Cerebellar nuclear complex (tissue), 1 donor: ENCODE data around the gene MCFD2.

Experiments used
- DNase-seq, 2 experiments: peaks; one replicate each; lab custom pipeline; 2025; lab: John Stamatoyannopoulos, UW

MCFD2 gene

GRCh38 chr2:46915281-46915810 lies at the start of gene MCFD2:
TSS of gene MCFD2 (minus strand) at chr2:46915806. CDS start at chr2:46909171, 6,635 bp downstream.
- DNase-seq = no peak

DNA sequence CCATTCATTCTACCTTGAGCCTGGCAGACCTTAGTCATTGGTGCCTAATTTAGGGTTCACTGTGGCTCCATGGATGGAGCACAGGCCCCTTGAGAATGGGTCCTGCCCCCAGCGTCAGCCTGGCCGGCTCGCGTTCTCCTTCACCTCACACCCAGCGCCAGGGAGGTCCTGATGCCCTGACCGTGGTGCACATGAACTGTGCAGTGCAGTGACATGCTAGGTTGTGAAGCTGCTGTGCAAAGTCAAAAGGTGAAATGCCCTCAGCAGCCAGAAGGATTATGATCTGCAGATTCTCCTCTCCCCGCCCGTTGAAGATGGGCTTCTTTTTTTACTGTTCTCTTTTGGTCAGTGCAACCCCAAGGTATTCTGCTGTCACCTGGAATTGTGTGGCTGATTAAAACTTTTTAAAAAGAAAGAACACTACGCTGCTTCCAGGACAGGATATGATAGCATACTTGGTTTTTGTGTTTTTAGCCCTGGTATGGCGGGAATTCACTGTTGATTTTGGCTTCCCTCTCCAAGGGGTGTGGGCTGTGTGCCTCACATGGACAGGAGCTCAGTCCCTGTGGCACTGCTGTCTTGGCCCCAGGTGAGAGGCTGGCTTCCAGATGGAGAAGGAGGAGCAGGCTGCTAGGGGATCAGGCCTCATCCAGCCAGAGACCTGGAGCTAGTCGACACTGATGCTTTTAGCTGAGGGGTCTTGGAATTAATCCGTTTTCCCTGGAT lies 49.4 kb upstream of the MCFD2 start:
- no peak for DNase-seq

DNA sequence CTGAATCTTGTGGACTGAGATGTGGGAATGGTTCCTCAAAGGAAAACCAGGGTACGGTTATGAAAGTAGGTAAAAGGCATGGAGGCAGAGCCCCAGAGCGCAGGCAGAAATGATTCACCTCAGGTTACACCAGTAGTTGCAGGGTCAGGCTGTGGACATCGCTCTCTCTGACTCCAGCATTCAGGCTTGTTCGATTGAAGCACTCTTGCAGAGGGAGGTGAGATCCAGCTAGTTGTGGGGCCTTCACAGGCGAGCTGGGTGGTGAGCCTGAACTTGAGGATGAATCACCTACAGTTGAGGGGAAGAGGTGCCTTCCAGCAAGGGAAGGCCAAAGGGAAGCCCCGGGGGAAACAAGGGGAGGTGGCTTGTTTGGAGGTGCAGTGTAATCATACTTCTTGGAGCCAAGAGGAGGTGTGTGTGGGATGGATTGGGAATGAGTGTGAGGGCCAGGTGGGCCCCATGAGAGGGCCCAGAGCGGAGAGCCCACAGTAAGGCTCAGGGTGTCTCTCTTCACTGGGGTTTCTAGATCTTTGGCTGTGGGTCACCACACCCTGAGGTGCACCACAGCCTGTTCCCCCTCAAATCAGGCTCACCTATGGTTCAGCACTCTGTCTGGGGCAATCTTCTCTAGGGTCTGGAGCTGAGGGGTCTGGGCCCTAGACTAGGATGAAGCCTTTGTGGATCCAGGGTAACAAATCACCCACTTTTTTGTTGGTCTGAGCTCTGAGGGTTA lies 48.5 kb upstream of the MCFD2 start:
- DNase-seq = no peak

GRCh38 chr2:46963210-46963609 lies 47.6 kb upstream of the MCFD2 start:
- no peak for DNase-seq

DNA sequence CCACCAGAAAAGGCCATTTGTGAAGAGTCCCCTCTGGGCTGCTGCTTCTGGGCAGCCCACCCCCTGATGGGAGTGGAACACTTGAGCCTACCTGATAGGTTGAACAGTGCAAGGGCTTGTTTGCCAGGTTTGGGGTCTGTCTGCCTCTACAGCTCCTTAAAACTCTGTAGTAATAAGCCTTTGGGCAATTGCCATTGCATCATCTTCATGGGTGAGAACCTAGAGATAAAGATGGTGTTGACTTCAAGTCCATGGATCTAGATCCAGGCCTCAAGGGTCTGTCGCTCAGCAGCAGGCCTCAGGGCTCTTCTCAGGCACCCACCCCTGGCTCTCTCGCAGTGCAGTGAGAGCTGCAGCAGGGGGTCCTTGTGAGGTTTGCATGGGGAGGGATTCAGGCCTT lies 47.1 kb upstream of the MCFD2 start:
- DNase-seq = no peak

DNA sequence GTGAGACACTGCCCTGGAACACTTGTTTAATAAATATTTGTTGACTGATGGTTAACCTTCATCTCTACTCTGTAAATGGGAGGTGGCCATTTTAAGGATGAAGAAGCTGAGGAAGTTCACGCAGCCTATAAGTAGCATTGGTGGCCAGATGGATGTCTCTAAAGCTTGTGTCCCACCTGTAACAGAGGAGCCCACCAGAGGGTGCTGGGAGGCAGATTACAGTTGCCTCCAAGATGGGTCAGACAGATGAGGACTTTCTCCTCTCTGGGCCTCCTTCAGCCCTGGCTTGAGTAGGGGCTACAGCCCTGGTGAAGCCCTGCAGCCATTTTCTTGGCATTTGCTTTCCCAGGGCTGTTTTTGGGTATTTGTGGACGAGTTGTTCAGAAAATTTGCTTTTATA lies 45.0 kb upstream of the MCFD2 start:
- no peak for DNase-seq

GRCh38 chr2:46958431-46959017 lies 42.9 kb upstream of the MCFD2 start:
- DNase-seq = no peak

DNA sequence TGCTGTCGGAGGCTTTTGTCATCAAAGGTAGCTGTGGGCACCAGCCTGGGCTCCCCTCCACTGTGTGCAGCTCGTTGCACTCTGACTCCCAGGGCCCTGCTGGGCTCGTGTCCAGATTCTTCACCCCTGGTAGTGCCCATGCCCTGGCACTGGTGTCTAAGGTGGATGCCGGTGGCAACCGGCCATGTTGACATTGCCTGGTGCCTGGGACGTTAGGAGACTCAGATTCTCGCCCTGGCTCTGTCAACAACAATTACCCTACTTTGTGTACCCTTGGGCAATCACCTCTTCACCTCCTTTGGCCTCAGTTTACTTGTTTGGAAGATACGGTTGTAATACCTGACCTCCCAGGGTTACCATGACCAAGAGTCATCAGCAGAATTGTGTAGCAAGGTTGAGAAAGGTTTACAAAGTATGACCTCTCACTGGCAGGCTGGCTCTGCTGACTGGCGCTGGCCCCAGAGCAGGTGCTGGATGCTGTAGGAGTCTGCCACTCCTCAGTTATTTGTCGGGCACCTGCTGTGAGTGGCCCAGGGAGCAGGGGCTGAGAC lies 41.5 kb upstream of the MCFD2 start:
- no peak for DNase-seq

DNA sequence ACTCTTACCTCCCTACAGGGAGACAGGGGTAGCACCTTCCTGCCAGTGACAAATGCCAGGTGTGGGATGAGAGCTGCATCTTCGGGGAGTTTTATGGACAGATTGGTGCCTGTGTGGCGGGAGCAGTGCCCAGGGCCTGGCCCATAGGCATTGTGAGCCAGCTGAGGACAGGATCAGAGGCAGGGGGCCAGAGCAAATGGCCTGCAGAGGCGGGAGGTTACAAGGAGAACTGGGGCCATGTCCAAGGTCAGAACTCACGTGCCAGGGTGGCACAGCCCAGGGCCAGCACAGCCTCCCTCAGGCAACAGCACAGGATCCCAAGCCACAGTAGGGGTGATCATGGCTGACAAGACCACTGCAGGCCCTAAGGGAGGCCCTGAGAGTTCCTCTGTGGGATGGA lies 40.2 kb upstream of the MCFD2 start:
- no peak for DNase-seq

- no peak for DNase-seq
These were observed 39.5 kb upstream of the MCFD2 start for GRCh38 chr2:46954951-46955571.

DNA sequence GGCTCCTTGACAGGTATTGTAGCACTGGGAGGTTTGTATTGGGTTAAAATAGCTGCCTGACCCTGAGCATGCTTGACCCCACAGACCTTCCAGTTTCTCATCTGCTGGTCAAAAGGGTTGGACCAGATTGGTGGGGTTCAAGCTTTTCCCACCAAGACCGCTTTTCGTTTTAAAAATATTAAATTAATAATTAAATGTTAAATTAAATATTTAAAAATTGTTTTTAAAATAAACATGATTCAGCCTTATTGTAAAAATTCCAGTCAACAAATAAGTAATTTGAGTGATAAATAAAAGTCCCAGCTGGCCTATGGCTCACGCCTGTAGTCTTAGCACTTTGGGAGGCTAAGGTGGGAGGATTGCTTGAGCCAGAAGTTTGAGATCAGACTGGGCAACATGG lies 36.6 kb upstream of the MCFD2 start:
- DNase-seq = no peak

GRCh38 chr2:46951290-46952064 lies 35.9 kb upstream of the MCFD2 start:
- no peak for DNase-seq

DNA sequence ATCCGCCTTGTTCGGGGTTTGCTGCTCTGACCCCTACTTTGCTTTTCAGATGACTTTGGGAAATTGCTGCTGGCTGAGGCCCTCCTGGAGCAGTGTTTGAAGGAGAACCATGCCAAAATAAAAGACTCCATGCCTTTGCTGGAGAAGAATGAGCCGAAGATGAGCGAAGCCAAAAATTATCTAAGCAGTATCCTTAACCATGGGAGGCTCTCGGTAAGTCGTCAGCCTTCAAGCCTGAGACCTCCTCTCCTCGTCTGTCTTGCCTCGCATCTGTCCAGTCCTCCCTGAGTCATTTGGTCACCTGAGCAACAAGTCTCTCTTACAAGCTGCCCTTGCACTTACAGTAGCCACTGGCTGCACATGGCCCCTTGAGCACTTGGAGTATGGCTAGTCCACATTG lies 34.7 kb upstream of the MCFD2 start:
- no peak for DNase-seq

DNA sequence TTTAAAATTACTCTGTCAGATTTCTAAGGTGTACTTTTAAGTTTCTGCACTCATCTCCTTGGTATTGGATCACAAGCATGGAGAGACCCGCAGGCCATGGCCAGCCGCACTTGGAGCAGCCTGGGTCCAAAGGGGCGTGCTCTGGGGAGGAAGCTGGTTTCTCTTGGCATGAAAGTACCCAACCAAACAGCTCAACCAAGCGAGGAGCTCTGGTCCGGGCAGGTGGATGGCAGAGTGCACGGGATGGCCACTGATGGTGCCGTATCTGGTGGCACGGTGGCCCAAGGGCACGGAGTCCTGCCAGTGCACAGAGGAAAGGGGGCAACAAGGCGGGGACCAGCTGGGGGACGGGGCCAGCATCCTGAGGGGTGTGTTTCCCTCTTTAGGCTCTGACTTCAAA lies 32.2 kb upstream of the MCFD2 start:
- DNase-seq = no peak

GRCh38 chr2:46945671-46946070 lies 30.1 kb upstream of the MCFD2 start:
- no peak for DNase-seq

DNA sequence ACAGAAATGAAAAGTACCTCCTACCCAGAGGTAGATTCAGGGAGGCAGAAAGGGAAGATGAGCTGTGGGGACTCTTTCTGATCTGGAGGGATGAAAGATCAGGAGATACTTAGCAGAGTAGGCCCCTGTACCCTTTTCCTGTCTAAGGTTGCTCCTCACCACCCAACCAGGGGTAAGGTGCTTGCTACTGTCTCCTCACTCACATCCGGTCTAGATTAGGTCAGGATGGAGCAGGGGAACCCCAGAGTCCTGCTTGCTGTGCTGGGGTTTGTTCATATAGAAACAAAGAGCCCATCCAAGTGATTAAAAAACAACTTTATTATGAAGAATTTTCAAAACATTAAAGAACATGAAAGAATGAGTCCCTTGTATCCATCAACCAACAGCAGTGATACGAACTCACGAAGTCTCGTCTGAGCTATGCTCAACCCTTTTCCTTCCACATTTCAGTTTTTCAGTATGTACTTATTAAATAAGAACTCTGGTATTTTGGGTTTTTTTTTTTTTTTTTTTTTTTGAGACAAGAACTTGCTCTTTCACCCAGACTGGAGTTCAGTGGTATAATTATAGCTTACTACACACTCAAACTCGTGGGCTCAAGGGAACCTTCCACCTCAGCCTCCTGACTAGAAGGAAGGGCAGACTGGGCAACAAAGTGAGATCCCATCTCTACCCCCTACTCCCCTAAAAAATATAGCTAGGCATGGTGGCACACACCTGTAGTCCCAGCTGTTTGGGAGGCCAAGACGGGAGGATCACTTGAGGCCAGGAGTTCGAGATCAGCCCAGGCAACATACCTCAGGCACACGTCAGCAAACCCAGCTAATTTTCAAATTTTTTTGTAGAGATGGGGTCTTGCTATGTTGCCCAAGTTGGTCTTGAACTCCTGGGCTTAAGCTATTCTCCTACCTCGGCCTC lies 28.5 kb upstream of the MCFD2 start:
- no peak for DNase-seq

DNA sequence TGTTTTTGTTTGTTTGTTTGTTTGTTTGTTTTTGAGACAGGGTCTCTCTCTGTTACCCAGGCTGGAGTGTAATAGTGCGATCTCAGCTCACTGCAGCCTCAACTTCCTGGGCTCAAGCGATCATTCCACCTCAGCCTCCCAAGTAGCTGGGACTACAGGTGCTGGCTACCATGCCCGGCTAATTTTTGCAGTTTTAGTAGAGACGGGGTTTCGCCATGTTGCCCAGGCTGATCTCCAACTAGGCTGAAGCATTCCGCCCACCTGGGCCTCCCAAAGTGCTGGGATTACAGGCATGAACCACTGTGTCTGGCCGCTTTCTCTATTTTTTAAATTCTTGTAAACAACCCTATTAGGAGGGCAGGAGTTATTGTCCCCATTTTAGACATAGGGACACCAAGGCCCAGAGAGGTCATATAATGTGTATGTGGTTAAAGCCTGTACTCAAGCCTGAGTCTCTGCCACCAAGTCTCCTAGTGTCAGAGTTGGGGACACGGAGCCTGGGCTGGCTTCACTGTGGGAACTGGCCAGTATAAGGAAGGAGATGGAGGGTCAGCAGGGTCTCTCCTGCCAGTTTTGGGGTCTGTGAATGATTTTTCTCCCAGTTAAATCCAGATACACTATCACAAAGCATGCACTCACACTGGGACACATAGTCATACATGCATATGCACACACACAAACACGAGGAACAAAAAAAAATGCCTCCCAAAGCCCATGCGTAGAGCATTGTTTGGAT lies 27.5 kb upstream of the MCFD2 start:
- no peak for DNase-seq

- DNase-seq = no peak
These were observed 26.5 kb upstream of the MCFD2 start for GRCh38 chr2:46942143-46942526.

- no peak for DNase-seq
These were observed 24.2 kb upstream of the MCFD2 start for GRCh38 chr2:46939626-46940359.
